UCSD-AML1 (cell line): ENCODE results near the gene ATP8A1.

Source experiments
- DNase-seq: peaks from one replicate; lab custom pipeline; 2025; ENCODE audit not compliant: unreplicated experiment; lab: John Stamatoyannopoulos, UW

The ATP8A1 gene

DNA sequence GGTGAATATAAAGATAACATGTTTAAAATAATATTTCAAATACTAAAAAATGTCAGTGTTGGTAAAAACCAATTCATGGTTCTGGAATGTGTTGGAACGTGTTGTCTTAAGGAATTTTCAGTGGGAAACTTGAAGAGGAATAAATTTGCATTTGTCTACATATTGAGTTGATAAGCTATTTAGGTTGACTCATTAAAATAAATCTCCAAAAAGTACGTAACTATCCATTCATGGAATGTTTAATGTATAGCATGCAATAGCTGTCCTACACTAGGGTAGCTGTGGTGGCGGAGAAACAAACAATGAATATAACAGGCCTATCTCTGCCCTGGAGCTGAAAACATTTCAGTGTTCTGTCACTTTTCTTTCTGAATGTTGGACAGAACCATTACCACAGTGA is 239.4 kb downstream of the ATP8A1 start:
- no peak for DNase-seq

DNA sequence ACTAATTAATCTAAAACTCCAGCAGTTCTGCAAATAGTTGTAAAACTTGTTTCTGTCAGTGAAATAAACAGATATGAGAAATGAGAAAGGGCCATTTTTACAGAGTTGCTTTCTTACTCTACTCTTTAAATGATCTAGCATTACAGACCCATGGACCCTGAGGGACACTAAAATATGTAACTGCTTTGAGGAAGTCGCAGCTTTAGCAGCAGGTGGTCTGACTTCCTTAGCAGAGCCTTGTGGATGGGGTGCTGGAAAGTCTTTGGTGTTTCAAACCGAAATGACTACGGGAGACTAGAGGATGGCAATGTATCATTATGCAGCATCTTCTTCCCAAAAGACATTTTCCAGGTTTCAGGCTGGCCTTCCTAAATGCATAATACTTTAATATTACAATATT is 240.9 kb downstream of the ATP8A1 start:
- DNase-seq: no peak

DNA sequence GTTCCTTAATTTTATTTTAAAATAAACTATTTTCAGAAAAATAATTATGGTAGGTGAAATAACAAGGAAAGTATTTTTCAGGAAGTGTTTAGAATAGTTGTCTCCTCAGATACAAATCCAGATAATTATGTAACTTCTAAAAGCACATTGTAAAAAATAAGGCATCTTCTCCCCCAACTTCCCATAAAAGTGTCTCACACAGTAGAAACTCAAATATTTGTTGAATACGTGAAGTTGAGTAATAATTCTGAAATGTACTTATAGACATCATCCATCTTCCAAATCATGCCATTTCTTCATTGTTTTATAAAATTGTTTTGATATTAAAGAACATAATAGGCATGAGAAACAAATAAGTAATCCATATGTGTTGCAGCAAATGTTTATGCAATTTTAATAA is 241.6 kb downstream of the ATP8A1 start:
- no peak for DNase-seq

DNA sequence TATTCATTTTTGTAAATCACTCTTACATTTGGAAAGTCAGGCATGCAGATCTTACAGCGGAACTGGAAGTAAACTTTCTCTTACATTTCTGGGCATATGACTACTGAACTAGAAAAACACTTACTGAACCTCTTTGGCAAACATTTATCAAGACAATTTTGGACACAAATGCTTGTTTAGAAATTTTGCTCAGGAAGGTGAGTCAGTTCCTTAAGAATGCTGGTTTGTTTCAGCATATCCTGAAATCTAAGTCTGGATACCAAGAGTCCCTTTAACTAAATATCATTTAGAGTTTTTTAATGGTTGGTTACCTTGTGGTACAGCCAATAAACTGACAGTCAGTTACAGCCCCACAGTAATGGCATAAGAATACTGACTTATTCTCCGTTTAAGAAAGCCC is 244.7 kb downstream of the ATP8A1 start:
- DNase-seq: no peak

DNA sequence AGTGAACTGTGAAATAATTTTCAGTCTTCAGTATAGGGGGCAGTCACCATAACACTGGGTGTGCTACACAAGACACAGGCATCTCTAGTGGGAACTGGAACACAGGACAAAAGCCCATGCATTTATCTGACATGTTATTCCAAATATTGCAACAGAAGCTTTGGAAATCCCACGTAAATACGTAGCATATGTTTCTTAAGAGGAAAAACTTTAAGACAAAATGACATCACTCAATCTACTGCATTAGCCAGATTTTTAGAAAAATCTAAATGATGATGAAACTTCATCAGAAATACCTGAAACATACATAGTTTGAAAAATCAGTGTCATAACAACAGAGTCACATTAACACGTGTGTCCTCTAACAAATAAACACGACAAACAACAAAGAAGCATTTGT is 245.1 kb downstream of the ATP8A1 start:
- DNase-seq: no peak

DNA sequence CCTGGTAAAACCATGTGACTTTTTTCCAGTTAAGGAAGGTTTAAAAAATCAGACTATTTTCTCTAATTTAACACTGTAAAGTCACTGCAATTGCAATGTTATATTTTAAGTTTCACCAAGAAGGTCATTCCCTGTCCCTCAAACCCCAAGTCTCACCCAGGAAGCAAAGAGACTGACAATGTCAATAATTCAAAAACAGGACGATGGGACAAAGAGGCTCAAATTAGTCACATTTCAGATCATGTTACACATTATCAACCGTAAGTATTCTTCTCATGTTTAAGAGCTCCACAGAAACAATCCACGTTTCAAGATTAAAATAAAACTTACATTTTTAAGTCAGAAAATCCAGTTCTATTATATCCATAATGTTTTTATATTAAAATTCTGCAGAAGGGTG is 246.5 kb downstream of the ATP8A1 start:
- DNase-seq: no peak

DNA sequence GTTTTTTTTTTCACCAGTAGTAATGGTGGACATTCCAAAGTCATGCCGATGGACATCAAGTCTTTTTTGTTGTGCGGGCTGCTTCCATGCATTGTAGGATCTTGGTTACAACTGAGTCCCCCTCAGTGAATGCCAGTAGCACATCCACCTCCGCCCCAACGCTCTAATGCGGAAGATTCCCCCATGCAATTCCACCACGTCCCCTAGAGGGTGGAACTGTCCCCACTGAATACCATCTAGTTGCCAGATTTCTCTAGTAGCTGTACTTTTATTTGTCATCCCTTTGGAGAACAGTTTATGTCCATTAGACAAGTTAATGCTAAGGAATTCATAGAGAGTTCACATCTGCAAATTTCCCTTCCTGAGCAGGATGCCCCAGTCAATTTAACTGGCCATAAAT is 252.9 kb downstream of the ATP8A1 start:
- DNase-seq: no peak

DNA sequence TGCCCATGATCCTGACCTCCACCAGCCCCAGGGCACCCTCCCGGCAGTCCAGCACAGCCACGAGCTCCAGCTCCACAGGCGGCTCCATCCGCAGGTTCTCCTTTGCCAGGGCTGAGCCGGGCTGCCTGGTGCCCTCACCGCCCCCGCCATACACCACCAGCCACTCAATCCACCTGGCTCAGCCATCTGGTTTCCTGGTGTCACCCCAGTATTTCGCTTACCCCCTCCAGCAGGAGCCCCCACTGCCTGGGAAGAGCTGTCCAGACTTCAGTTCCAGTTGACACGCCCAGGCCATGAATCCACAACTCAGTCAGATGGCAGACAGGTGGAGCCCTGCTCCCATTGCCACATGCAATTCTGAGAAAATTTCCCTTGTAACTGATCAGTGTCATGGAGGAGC is 255.7 kb downstream of the ATP8A1 start:
- no peak for DNase-seq

DNA sequence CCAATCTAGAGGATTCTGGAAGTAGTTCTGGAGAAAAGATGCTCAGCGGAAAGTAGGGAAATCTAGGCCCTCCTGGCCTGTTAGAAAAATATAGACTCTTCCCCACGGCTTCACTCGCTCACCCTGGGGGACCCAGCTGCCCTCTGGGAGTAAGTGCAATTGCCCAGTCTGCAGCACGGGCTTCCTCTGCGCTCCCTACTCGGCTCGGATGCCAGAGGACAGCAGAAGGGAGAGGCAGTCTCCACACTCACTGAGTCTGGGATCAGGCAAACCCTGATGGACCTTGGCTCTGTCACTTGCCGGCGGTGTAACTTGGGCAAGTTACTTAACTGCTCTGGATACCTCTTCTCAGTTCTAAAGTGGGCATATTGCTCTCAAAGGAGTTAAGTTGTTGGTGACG is 257.5 kb downstream of the ATP8A1 start:
- no peak for DNase-seq

DNA sequence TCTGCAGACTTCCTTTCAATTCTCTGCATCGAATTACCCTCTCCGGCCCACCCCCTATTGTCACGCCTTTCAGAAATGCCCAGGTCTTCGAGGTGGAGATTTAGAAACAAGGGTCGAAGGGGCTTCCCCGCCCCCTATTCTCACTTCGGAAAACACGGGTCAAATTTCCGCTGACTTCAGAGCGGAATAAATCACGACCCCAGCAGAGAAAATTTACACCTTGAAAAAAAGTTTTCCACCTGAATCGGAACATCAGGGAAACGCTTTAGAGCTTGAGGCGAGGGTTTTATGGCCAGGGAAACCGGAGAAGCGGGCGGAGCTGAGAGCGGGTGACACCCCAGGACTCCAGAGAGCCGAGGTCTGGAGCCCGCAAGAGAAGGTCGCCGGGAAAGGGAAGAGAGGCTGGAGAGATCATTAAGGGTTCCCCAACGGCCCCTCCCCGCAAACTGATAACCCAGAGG is 258.0 kb downstream of the ATP8A1 start:
- no peak for DNase-seq

DNA sequence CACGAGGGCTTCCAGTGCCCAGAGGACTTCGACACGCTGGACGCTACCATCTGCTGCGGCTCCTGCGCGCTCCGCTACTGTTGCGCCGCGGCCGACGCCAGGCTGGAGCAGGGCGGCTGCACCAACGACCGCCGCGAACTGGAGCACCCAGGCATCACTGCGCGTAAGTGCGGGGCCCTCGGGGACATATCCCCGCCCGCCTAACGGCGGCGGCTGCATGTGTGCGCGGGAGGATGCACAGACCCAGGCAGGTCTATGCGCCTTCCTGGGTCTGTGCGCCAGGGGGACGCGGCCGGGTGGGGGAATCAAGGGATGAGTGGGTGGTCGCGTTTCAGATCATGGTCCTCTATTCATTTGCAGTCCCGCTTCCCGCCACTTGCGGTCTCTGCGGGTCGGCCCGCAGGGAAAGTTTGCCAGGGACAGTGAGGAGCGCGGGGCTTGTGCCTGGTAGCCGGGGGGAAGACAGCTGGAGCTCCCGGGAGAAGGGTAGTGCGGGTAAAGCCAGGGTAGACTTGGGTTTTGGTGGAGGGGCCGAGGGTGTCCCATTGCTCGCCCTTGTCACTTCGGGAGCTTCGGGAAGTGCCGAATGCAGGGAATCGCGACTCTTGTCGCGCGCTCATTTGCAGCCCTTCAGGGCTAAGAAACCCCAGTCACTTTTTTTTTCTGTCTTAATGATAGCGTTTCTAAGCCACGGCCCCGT is 258.6 kb downstream of the ATP8A1 start:
- DNase-seq: no peak

DNA sequence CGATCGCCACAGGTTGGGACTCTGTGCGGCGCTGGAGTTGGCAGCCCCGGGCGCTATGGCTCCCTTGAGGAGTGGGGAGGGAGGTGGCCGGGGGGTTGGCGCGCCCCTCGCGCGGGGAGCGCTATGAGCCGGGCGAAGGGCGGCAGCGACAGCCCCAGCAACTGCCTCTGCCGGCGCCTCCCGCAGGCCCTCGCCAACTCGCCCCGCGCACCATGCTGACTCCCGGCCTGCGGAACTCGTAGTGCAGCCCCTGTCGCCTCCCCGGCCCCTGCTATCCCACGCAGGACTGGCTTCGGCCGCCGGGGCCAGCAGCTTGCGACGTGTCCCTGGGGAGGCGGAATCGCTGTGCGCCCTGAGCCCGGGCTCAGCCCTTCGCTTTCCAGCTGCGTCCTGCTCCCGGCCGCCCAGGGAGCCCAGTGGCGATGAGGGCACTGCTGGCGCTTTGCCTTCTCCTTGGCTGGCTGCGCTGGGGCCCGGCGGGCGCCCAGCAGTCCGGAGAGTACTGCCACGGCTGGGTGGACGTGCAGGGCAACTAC is 259.2 kb downstream of the ATP8A1 start:
- DNase-seq: peak; percentile 24

DNA sequence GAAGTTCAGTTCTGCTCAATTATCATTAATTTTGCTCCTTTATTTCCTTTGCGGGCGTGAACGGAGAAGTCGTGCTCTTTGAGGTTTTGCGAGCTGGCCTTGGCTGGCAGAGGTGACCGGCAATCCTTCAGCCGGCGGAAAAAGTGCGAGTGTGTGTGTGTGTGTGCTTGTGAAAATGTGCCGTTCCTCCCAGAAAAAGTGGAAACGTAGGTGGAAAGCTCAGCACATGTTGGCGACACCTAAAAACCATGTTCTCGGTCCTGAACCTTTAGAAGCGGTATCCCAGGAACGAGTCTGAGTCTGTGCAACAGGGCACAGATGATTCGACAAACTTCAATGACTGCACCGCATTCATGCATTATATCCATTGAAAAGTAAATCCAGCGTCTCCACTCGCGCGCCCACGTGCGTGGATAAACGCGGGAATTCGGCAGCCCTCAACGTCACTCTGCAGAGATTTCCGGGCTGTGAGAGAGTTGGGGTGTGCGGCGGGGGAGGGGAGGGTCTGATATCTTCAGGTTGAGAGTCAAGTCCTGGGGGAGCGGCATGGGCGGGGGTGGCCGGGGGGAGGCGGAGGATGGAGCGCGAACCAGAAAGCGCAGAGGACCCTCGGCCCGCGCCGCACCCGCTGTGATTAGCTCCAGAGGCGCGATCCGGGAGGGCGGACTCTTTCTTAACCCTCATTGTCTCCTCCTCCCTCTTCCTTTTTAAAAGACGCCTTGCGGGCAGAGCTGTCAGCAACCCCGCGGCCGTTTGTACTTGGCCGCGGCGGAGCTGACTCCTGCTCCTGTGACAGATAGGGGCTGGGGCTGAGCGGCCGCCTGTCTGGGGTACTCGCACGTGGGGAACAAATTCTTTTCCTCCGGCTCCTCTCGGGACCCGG is 259.9 kb downstream of the ATP8A1 start, which contains the start of gene SHISA3:
Gene SHISA3, plus strand, starts transcription at position 737 of the 883 bp plus-strand sequence. CDS start 569 bp downstream, outside the sequence.
- DNase-seq: peak; percentile 16

DNA sequence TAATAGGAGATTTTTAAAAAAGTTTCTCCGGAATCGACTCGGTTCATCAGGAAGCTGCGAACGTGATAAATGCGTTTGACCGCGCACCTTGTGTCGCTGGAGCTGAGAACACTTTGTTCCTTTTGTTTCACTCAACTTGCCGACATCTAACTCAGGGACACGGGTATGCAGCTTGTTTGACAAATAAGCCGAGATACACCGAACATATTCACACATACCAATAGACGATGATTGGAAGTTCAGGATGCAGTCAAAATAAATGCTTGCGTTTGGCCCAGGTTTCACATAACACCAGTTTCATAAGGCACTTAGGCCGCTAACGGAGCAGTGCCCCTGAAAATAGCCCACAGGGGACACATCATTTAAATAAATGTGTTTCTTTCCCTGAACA is 260.5 kb downstream of the ATP8A1 start:
- no peak for DNase-seq

DNA sequence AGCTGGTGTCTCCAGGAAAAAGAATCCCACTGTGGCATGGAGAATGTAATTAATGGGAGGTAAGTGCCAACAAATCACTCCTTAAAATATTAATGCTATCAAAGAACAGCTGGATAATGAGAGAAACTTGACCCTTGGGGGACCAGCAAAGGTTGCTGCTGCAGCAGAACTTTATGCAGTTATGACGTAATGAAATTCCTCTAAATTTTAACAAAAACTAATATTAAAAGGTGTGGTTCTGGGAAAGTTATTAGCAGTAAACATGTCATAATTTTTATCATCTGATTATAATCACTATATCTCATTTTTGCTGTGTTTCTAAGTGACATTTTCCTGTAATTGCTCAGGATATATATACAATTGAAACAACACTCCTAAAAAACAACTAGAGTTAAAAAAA is 261.3 kb downstream of the ATP8A1 start:
- no peak for DNase-seq

DNA sequence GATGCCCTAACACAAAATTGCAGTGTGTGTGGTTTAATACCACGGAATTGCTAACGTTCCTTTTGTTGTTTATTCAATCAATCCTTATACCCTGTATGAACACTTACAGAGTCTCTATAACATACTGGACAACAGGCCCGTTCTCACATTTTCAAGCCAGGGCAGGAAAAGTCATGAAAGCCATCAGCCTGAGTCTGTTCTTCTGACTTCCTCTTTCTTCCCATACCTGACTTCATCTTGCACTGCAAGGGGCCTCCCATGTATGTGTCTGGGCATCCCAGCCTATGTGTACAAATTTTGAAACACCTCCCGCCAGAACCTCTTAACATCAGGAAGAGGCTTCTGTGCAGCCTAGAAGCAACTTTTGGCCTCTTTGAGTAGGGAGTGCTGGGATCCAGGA is 264.5 kb downstream of the ATP8A1 start:
- no peak for DNase-seq

DNA sequence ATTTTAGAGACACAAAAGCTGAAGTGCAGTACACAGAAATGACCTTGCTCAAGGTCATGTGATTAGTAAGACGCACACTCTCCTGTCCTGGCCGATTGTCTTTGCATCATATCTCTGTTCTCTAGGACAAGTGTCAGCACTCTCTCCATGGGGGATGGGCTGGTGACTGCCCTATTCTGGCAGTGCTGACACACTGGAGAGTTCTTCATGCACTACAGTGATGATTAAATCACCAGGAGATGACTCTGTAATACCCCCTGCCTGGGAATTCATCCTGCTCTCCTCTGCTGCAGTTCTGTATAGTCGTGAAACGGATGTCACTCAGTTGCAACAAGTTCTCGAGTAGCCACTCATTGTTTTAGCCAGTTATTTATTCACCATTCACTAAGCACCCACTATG is 264.9 kb downstream of the ATP8A1 start:
- DNase-seq: no peak

DNA sequence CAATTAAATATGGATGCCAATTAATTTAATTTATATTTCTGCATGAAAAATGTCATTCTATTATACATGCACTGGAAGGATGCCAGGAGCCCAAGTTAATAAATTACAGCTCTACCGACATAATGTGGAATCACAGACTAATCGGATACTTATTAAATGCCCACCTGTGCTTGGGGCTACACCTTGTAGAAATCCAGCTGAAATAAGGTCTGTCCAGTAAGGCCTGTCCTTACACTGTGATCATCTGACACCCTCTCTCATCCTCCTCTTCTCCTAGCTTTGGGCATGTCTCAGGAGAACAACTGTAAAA is 265.6 kb downstream of the ATP8A1 start:
- DNase-seq: no peak

DNA sequence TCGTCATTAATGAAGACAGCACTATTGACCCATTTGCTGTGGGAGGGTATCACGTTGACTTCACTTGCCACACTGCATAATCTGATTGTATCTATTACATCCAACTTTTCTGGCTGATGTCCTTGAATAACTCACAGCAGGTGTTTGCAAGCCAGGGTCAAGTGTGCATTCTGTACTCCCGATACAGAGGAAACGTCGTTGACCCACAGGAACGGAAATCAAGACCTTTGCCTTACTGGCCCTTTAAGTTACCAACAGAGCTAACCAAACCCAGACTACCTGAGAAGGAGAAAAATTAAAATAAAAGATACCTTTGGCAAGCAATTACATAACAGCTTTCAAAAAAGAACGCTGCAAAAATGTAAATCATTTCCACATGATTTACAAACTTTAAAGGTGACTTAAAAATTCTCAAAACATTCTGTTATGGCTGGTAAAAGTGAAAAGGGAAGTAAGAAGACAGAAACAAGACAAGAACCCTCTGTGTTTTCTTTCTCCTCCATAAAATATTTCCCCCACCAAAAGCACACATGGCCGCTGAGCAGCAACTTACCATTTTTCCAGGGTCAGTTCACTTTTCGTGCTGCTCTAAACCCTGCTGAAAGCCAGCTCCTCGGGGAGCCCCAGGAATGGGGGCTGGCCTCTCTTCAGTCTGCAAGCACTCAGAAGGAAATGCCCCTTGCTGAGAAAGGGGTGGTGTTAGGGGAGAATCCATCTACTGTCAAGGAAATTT is 266.1 kb downstream of the ATP8A1 start:
- no peak for DNase-seq

DNA sequence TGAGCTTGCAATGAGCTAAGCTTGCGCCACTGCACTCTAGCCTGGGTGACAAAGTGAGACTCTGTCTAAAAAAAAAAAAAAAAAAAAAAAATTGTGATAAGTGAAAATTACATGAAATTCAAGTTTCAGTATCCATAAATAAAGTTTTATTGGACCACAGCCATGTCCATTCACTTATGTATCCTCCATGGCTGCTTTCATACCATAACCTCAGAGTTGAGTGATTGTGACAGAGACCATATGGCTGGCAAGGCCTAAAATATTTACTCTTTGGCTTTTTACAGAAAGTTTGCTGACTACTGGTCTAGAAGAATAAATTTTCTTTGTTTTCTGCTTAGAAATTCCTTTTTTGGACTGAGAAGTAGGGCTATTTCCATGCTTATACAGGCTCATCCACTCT is 271.4 kb downstream of the ATP8A1 start:
- DNase-seq: no peak

DNA sequence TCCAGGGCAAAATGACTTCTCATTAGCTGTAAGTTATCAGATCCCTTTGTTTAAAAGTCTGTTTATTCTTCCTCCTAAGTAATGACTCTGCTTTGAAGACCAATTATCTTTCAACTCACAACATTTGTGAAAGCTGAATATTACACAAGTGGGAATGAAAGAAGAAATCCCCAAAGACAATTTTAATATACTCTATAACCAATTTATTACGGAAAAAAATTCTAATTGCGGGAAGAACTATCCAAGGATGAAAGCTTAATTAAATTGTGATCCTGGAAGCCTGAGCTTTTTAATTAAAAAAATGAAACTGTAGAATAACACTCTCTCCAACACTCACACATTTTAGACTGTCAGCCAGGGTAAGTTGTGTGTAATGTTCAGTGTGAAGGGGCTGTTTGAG is 275.2 kb downstream of the ATP8A1 start:
- DNase-seq: no peak

DNA sequence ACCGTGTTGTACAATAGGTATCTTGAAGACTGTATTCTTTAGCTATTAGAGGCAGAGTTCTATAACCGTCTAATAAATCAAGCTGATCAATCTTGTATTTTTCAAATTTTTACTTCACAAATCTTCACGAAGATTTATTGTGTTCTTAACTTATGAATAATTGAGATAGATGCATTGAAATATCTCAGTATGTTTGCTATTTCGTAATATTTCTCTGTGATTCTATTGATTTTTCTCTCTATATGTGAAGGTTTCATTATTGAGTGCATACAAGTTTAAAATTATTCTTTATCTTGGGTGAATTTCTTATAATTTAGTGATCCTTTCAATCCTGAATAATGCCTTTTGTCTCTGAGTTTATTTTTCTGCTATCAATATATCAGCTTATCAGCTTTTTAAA is 279.4 kb downstream of the ATP8A1 start:
- DNase-seq: no peak
